Measurements from ENCODE around the gene PHACTR1.
"Not testable (repeated sequence)": the region's sequence is repeated elsewhere in the genome, so short reads cannot be mapped to it uniquely, and the experiment has no call there.

PHACTR1 gene

GRCh38 chr6:13314806-13315205 lies 598.2 kb downstream of the PHACTR1 start:
- DNase-seq (ENCODE audit: low spot score), result no peak

- DNase-seq (ENCODE audit: low spot score), result no peak
Observed at GRCh38 chr6:13315896-13316295, 599.3 kb downstream of the PHACTR1 start.

- no peak for DNase-seq (ENCODE audit: low spot score)
Observed at GRCh38 chr6:13318821-13319220, 602.3 kb downstream of the PHACTR1 start.

GRCh38 chr6:13319891-13320564 lies 603.5 kb downstream of the PHACTR1 start:
- DNase-seq (ENCODE audit: low spot score), result no peak

- not testable (repeated sequence) for DNase-seq (ENCODE audit: low spot score)
Observed at GRCh38 chr6:13326031-13326586, 609.5 kb downstream of the PHACTR1 start.

GRCh38 chr6:13327691-13328075 lies 611.1 kb downstream of the PHACTR1 start:
- DNase-seq (ENCODE audit: low spot score), result peak; percentile 8

GRCh38 chr6:13328076-13328874 lies 611.7 kb downstream of the PHACTR1 start, which contains the start of gene TBC1D7:
TSS of gene TBC1D7 (minus strand) at chr6:13328537. CDS start at chr6:13326898, 1,639 bp downstream.
- DNase-seq (ENCODE audit: low spot score), result peak; percentile 97

GRCh38 chr6:13328875-13329183 lies 612.3 kb downstream of the PHACTR1 start:
- no peak for DNase-seq (ENCODE audit: low spot score)

- peak; percentile 16 for DNase-seq (ENCODE audit: low spot score)
Observed at GRCh38 chr6:13331516-13332348, 615.2 kb downstream of the PHACTR1 start.

- DNase-seq (ENCODE audit: low spot score), result no peak
Observed at GRCh38 chr6:13332349-13332706, 615.8 kb downstream of the PHACTR1 start.

GRCh38 chr6:13334953-13335352 lies 618.4 kb downstream of the PHACTR1 start:
- DNase-seq (ENCODE audit: low spot score), result no peak

GRCh38 chr6:13336553-13336952 lies 620.0 kb downstream of the PHACTR1 start:
- DNase-seq (ENCODE audit: low spot score), result peak; percentile 84

- DNase-seq (ENCODE audit: low spot score), result no peak
Observed at GRCh38 chr6:13338038-13338437, 621.5 kb downstream of the PHACTR1 start.
